Trophoblast cell (in vitro differentiated cells and primary cell): Measurements from ENCODE around the gene PRPF18.

Source experiments
- DNase-seq, 2 donors: peaks; one replicate each; pipeline ENCODE4 v3.0.0-alpha.2; 2016
- H2AFZ ChIP-seq: 2 replicates; pipeline ENCODE4 v1.6.1; 2013; ENCODE audit warnings: low read length, moderate library complexity, mild to moderate bottlenecking; ENCODE audit not compliant: insufficient read depth, poor library complexity
- H2AK5ac ChIP-seq: 2 replicates; pipeline ENCODE4 v1.6.1; 2013; ENCODE audit warnings: mild to moderate bottlenecking, low read length
- H2BK120ac ChIP-seq: 2 replicates; pipeline ENCODE4 v1.6.1; 2013; ENCODE audit warnings: low read length, mild to moderate bottlenecking, moderate library complexity; ENCODE audit not compliant: insufficient read depth, poor library complexity
- H2BK12ac ChIP-seq: 2 replicates; pipeline ENCODE4 v1.6.1; 2013; ENCODE audit warnings: mild to moderate bottlenecking, low read length, moderate library complexity
- H2BK5ac ChIP-seq: 2 replicates; pipeline ENCODE4 v1.6.1; 2013; ENCODE audit warnings: low read length, low read depth, moderate library complexity, mild to moderate bottlenecking; ENCODE audit not compliant: poor library complexity
- H3K14ac ChIP-seq: 2 replicates; pipeline ENCODE4 v1.6.1; 2013; ENCODE audit warnings: mild to moderate bottlenecking, low read length
- H3K18ac ChIP-seq: 2 replicates; pipeline ENCODE4 v1.6.1; 2013; ENCODE audit warnings: mild to moderate bottlenecking, low read length
- H3K23ac ChIP-seq: 2 replicates; pipeline ENCODE4 v1.6.1; 2013; ENCODE audit warnings: low read length
- H3K27ac ChIP-seq: 2 replicates; pipeline ENCODE4 v1.5.1; 2013; ENCODE audit warnings: low read depth, mild to moderate bottlenecking, inconsistent platforms, low read length, moderate library complexity
- H3K27me3 ChIP-seq: 2 replicates; pipeline ENCODE4 v1.6.1; 2013; ENCODE audit warnings: inconsistent platforms, mild to moderate bottlenecking, low read length, moderate library complexity; ENCODE audit not compliant: insufficient read depth
- H3K36me3 ChIP-seq, 2 experiments: 1 replicate in 1 of 2; 2 replicates in 1 of 2; pipeline ENCODE4 v1.6.1; 2013; ENCODE audit warnings: low read length in 2 of 2, mild to moderate bottlenecking in 2 of 2, moderate library complexity in 1 of 2; ENCODE audit not compliant: insufficient read depth in 2 of 2, control insufficient read depth in 1 of 2
- H3K4ac ChIP-seq: 2 replicates; pipeline ENCODE4 v1.6.1; 2013; ENCODE audit warnings: low read depth, mild to moderate bottlenecking, low read length, moderate library complexity
- H3K4me1 ChIP-seq, 2 experiments: 1 replicate in 1 of 2; 2 replicates in 1 of 2; pipeline ENCODE4 v1.6.1; 2013; ENCODE audit warnings: low read length in 2 of 2, mild to moderate bottlenecking in 2 of 2, moderate library complexity in 1 of 2; ENCODE audit not compliant: insufficient read depth in 2 of 2, control insufficient read depth in 1 of 2
- H3K4me2 ChIP-seq: 2 replicates; pipeline ENCODE4 v1.6.1; 2013; ENCODE audit warnings: inconsistent platforms, mild to moderate bottlenecking, low read length, moderate library complexity
- H3K4me3 ChIP-seq: 2 replicates; pipeline ENCODE4 v1.5.1; 2013; ENCODE audit warnings: mild to moderate bottlenecking, low read depth, low read length, inconsistent platforms
- H3K79me1 ChIP-seq: one replicate; pipeline ENCODE4 v1.6.1; 2013; ENCODE audit warnings: low read length
- H3K79me2 ChIP-seq: 2 replicates; pipeline ENCODE4 v1.6.1; 2013; ENCODE audit warnings: low read length, mild to moderate bottlenecking; ENCODE audit not compliant: control insufficient read depth, insufficient read depth, poor library complexity
- H3K9ac ChIP-seq: 2 replicates; pipeline ENCODE4 v1.6.1; 2013; ENCODE audit warnings: mild to moderate bottlenecking, low read length
- H3K9me3 ChIP-seq: 2 replicates; pipeline ENCODE4 v1.6.1; 2013; ENCODE audit warnings: low read depth, mild to moderate bottlenecking, control low read depth, inconsistent platforms, low read length; ENCODE audit not compliant: insufficient read depth
- H4K12ac ChIP-seq: 2 replicates; pipeline ENCODE4 v1.6.1; 2013; ENCODE audit warnings: low read depth, mild to moderate bottlenecking, low read length, moderate library complexity
- H4K8ac ChIP-seq: 2 replicates; pipeline ENCODE4 v1.6.1; 2013; ENCODE audit warnings: low read depth, mild to moderate bottlenecking, low read length, moderate library complexity
- H4K91ac ChIP-seq: one replicate; pipeline ENCODE4 v1.6.1; 2013; ENCODE audit warnings: low read depth, mild to moderate bottlenecking, low read length, moderate library complexity
- WGBS: extraction: QIAGEN DNeasy Blood & Tissue Kit; methylation state at CpG from one replicate; pipeline ENCODE4 v1.1.7; 2013; ENCODE audit warnings: missing lambda C conversion rate; ENCODE audit not compliant: insufficient read length, insufficient coverage; ENCODE audit errors: extremely low coverage; 5-methylcytosine and 5-hydroxymethylcytosine counted together

Gene PRPF18

GRCh38 chr10:13656337-13657100 is 69.8 kb downstream of the PRPF18 start:
- Histone ChIP-seq H4K8ac (no peak overlapping the region), H3K79me2 (no peaks in the 10 kb centered on the region), H3K4me3 (no peak overlapping the region), H3K18ac (no peak overlapping the region), H3K4ac (no peak overlapping the region), H2BK5ac (no peak overlapping the region), H4K91ac (no peak overlapping the region), H2BK120ac (no peak overlapping the region), H3K9me3 (peaks cover 4% of the 10 kb centered on the region), H3K27me3 (no peaks in the 10 kb centered on the region), H3K14ac (no peak overlapping the region), H3K4me1 (no peaks in the 10 kb centered on the region), H3K9ac (no peak overlapping the region), H4K12ac (no peak overlapping the region), H2AK5ac (no peak overlapping the region), H2AFZ (no peak overlapping the region), H2BK12ac (no peak overlapping the region), H3K27ac (no peak overlapping the region), H3K36me3 (peaks cover 60 to 71% of the 10 kb centered on the region in 2 experiments), H3K23ac (no peak overlapping the region), H3K79me1 (no peaks in the 10 kb centered on the region), H3K4me2 (no peak overlapping the region)
- WGBS = no CpG with 5 or more reads among the region's 68 CpGs
- no peak for DNase-seq

- no peak overlapping the region for H4K8ac ChIP-seq
- H3K4me1 ChIP-seq = no peaks in the 10 kb centered on the region
- no peak for DNase-seq
- H3K9ac ChIP-seq = no peak overlapping the region
- H2AFZ ChIP-seq = no peak overlapping the region
- H3K4me3 ChIP-seq = no peak overlapping the region
- H2BK5ac ChIP-seq = no peak overlapping the region
- no CpG with 5 or more reads among the region's 49 CpGs for WGBS
- H3K79me1 ChIP-seq = no peaks in the 10 kb centered on the region
- H4K12ac ChIP-seq = no peak overlapping the region
- no peak overlapping the region for H4K91ac ChIP-seq
- H2AK5ac ChIP-seq = no peak overlapping the region
- no peak overlapping the region for H2BK120ac ChIP-seq
- no peak overlapping the region for H3K14ac ChIP-seq
- peaks cover 63 to 71% of the 10 kb centered on the region in 2 experiments for H3K36me3 ChIP-seq
- no peak overlapping the region for H3K4ac ChIP-seq
- H3K4me2 ChIP-seq = no peak overlapping the region
- H3K9me3 ChIP-seq = peaks cover 4% of the 10 kb centered on the region
- no peak overlapping the region for H2BK12ac ChIP-seq
- no peaks in the 10 kb centered on the region for H3K79me2 ChIP-seq
- H3K27ac ChIP-seq = no peak overlapping the region
- no peak overlapping the region for H3K18ac ChIP-seq
- no peaks in the 10 kb centered on the region for H3K27me3 ChIP-seq
- no peak overlapping the region for H3K23ac ChIP-seq
Measured at GRCh38 chr10:13657101-13657680, 70.4 kb downstream of the PRPF18 start.

- Histone ChIP-seq H3K4me1 (no peaks in the 10 kb centered on the region), H3K27me3 (no peaks in the 10 kb centered on the region), H2BK120ac (no peak overlapping the region), H4K91ac (no peak overlapping the region), H2AFZ (no peak overlapping the region), H3K79me2 (no peaks in the 10 kb centered on the region), H3K4me2 (no peak overlapping the region), H4K12ac (no peak overlapping the region), H3K79me1 (no peaks in the 10 kb centered on the region), H3K4me3 (no peak overlapping the region), H2AK5ac (no peak overlapping the region), H4K8ac (no peak overlapping the region), H3K14ac (no peak overlapping the region), H3K4ac (no peak overlapping the region), H3K27ac (no peak overlapping the region), H3K9ac (no peak overlapping the region), H3K23ac (no peak overlapping the region), H3K9me3 (peaks cover 4% of the 10 kb centered on the region), H2BK5ac (no peak overlapping the region), H3K18ac (no peak overlapping the region), H3K36me3 (peaks cover 57 to 69% of the 10 kb centered on the region in 2 experiments), H2BK12ac (no peak overlapping the region)
- no CpG with 5 or more reads among the region's 10 CpGs for WGBS
- no peak for DNase-seq
Measured at GRCh38 chr10:13658264-13658663, 71.5 kb downstream of the PRPF18 start.

GRCh38 chr10:13658871-13659685 is 72.3 kb downstream of the PRPF18 start:
- no peak overlapping the region for H2AK5ac ChIP-seq
- no peaks in the 10 kb centered on the region for H3K4me1 ChIP-seq
- no peak overlapping the region for H4K8ac ChIP-seq
- no peaks in the 10 kb centered on the region for H3K79me1 ChIP-seq
- H3K14ac ChIP-seq = no peak overlapping the region
- H3K4me3 ChIP-seq = no peak overlapping the region
- WGBS = no CpG with 5 or more reads among the region's 21 CpGs
- no peaks in the 10 kb centered on the region for H3K27me3 ChIP-seq
- no peak overlapping the region for H3K9ac ChIP-seq
- no peak overlapping the region for H2BK120ac ChIP-seq
- H2AFZ ChIP-seq = no peak overlapping the region
- peaks cover 53 to 66% of the 10 kb centered on the region in 2 experiments for H3K36me3 ChIP-seq
- peaks cover 4% of the 10 kb centered on the region for H3K9me3 ChIP-seq
- DNase-seq = no peak
- no peak overlapping the region for H3K23ac ChIP-seq
- no peak overlapping the region for H3K27ac ChIP-seq
- no peak overlapping the region for H4K91ac ChIP-seq
- H3K4me2 ChIP-seq = no peak overlapping the region
- no peaks in the 10 kb centered on the region for H3K79me2 ChIP-seq
- H3K18ac ChIP-seq = no peak overlapping the region
- H3K4ac ChIP-seq = no peak overlapping the region
- H4K12ac ChIP-seq = no peak overlapping the region
- no peak overlapping the region for H2BK5ac ChIP-seq
- no peak overlapping the region for H2BK12ac ChIP-seq
